K562 (cell line): ENCODE data around the gene ZNF148. TPM values are rescaled to one million over a fixed set of nuclear protein-coding genes. Genes with fewer than 3 reads are reported as not detected.

Source experiments
- ATAC-seq: fragments of 200-7000 bp; cut with Tn5 transposase; 3 replicates; pipeline ENCODE4 v1.9.1; 2020; ENCODE audit warnings: moderate library complexity
- BruUV-seq: library from RNA; stranded (reverse); fragments of 400-500 nt; replicated peaks from 2 replicates; lab custom pipeline; 2021; lab: Mats Ljungman, UMichigan
- CTCF ChIA-PET: fragments of 300-600 bp; formaldehyde crosslinking; extraction: SDS; loops from one replicate; lab custom pipeline; 2021; ENCODE audit warnings: low intra/inter-chr PET ratio; lab: Yijun Ruan, JAX
- POLR2A ChIA-PET: fragments of 300-600, 350-650 bp; sonication (Branson Sonifier 250); formaldehyde crosslinking; extraction: SDS; loops from one replicate; lab custom pipeline; 2021; ENCODE audit warnings: antibody characterized with exemption, inconsistent platforms; lab: Yijun Ruan, JAX
- DNase-seq, 4 experiments: peaks; one replicate each; pipeline versions ENCODE4 v3.0.0 to v3.0.0-alpha.2; 2011 to 2018; ENCODE audit warnings: low spot score in 3 of 4, mixed read lengths in 3 of 4; ENCODE audit errors: extremely low read depth in 1 of 4
- FAIRE-seq: peaks from 2 replicates; lab custom pipeline; 2011; peaks lifted over from hg19 to GRCh38; lab: Jason Lieb, UNC
- H2AFZ ChIP-seq: 2 replicates; pipeline ENCODE4 v1.6.0; 2011; ENCODE audit warnings: low read depth, low read length, control low read depth, inconsistent platforms
- H3K27ac ChIP-seq: fragments of 200-600 bp; 3 replicates; pipeline ENCODE4 v1.8.0; 2011; ENCODE audit warnings: low read depth, mild to moderate bottlenecking, control low read depth, inconsistent platforms, low read length, moderate library complexity, mixed read lengths; ENCODE audit errors: extremely low read depth
- H3K27me3 ChIP-seq, 2 experiments: fragments of 300-600 bp in 1 of 2; 2 replicates in 1 of 2; 3 replicates in 1 of 2; pipeline versions ENCODE4 v1.6.0 to v1.8.0; 2011; ENCODE audit warnings: inconsistent platforms in 2 of 2, low read length in 2 of 2, mild to moderate bottlenecking in 1 of 2, mixed read lengths in 1 of 2, moderate library complexity in 1 of 2; ENCODE audit not compliant: control insufficient read depth in 2 of 2, insufficient read depth in 2 of 2
- H3K36me3 ChIP-seq: fragments of 300-600 bp; 3 replicates; pipeline ENCODE4 v1.8.0; 2011; ENCODE audit warnings: mild to moderate bottlenecking, low read length, inconsistent platforms; ENCODE audit not compliant: control insufficient read depth, insufficient read depth
- H3K4me1 ChIP-seq, 2 experiments: fragments of 200-600 bp in 1 of 2; replicated peaks in 1 of 2; 2 replicates in 1 of 2; 3 replicates in 1 of 2; pipeline versions ENCODE4 v1.5.1 to v1.8.0; 2011; ENCODE audit warnings: inconsistent platforms in 2 of 2, low read length in 2 of 2, mild to moderate bottlenecking in 1 of 2, mixed read lengths in 1 of 2, moderate library complexity in 1 of 2; ENCODE audit not compliant: control insufficient read depth in 2 of 2, insufficient read depth in 2 of 2
- H3K4me2 ChIP-seq: 2 replicates; pipeline ENCODE4 v1.6.1; 2011; ENCODE audit warnings: low read length, control low read depth, inconsistent platforms, mixed read lengths; ENCODE audit not compliant: insufficient read depth
- H3K4me3 ChIP-seq: fragments of 200-600 bp; sonication (generic), shearing (Covaris generic); 2 replicates; pipeline ENCODE4 v1.5.1; 2016; ENCODE audit warnings: control low read depth, inconsistent platforms
- H3K79me2 ChIP-seq: fragments of 200-600 bp; 3 replicates; pipeline ENCODE4 v1.8.0; 2011; ENCODE audit warnings: low read length, inconsistent platforms; ENCODE audit not compliant: control insufficient read depth, insufficient read depth
- H3K9ac ChIP-seq, 2 experiments: 2 replicates each; pipeline versions ENCODE4 v1.6.0 to v1.6.1; 2011; ENCODE audit warnings: low read depth in 2 of 2, low read length in 2 of 2, control low read depth in 1 of 2, inconsistent platforms in 1 of 2, mild to moderate bottlenecking in 1 of 2, mixed read lengths in 1 of 2; ENCODE audit not compliant: insufficient read depth in 1 of 2
- H3K9me1 ChIP-seq: one replicate; pipeline ENCODE4 v1.6.0; 2011; ENCODE audit warnings: inconsistent platforms, mild to moderate bottlenecking, low read length, moderate library complexity; ENCODE audit not compliant: control insufficient read depth, insufficient read depth
- H3K9me3 ChIP-seq: replicated peaks from 2 replicates; pipeline ENCODE4 v1.5.1; 2011; ENCODE audit warnings: low read depth, low read length, inconsistent platforms; ENCODE audit not compliant: control insufficient read depth, insufficient read depth
- H4K20me1 ChIP-seq: replicated peaks from 2 replicates; pipeline ENCODE4 v1.6.1; 2011; ENCODE audit warnings: low read length, inconsistent platforms, mixed read lengths; ENCODE audit not compliant: control insufficient read depth, insufficient read depth
- BMI1 ChIP-seq: fragments of 150-350 bp; IDR thresholded peaks from 2 replicates; pipeline ENCODE4 v1.6.1; 2014; ENCODE audit warnings: low read length
- CC2D1A ChIP-seq: fragments of 450-650 bp; IDR thresholded peaks from 2 replicates; pipeline ENCODE4 v1.6.1; 2017; ENCODE audit warnings: mild to moderate bottlenecking
- FOXA1 ChIP-seq: fragments of 450-650 bp; IDR thresholded peaks from 2 replicates; pipeline ENCODE4 v1.6.1; 2016; ENCODE audit warnings: mild to moderate bottlenecking, borderline replicate concordance
- SMAD1 ChIP-seq: fragments of 150-350 bp; IDR thresholded peaks from 2 replicates; pipeline ENCODE4 v1.6.1; 2014; ENCODE audit warnings: low read length, low read depth; ENCODE audit not compliant: partially characterized antibody
- U2AF2 ChIP-seq: fragments of 200-400 bp; formaldehyde crosslinking; optimal IDR thresholded peaks from 2 replicates; pipeline ENCODE3; 2017; ENCODE audit warnings: low read depth, mild to moderate bottlenecking, low read length
- ZNF253 ChIP-seq: fragments of 250-450 bp; sonication (Bioruptor Pico); conservative IDR thresholded peaks from 2 replicates; pipeline ENCODE4 v1.6.1; 2021; ENCODE audit warnings: mild to moderate bottlenecking
- ZNF507 ChIP-seq: conservative IDR thresholded peaks from 2 replicates; pipeline ENCODE4 v1.6.1; 2017; ENCODE audit warnings: missing genetic modification characterization, missing compliant biosample characterization
- WGBS: fragments of 100-300 bp; shearing (Covaris generic); methylation state at CpG from one replicate; pipeline ENCODE4 v1.1.6; 2016; ENCODE audit warnings: low coverage, mixed read lengths; ENCODE audit not compliant: insufficient coverage; ENCODE audit errors: missing lambda C conversion rate; 5-methylcytosine and 5-hydroxymethylcytosine counted together
- in situ Hi-C: fragments of 300-500 bp; cut with MboI; formaldehyde crosslinking; loops from 4 replicates; pipeline ENCODE4 v1.15.0; 2018; ENCODE audit warnings: inconsistent platforms, mixed read lengths
- intact Hi-C: fragments of 100-400 bp; cut with micrococcal nuclease; formaldehyde crosslinking; loops from 2 replicates; pipeline ENCODE4 v1.14.2; 2022
- polyA plus RNA-seq, 8 experiments: library from polyadenylated mRNA; depleted of rRNA in 4 of 8; stranded (reverse) in 5 of 8; unstranded in 3 of 8; fragments of >200 nt; fragmentation: Nextera tagmentation in 2 of 8; fragmentation: Illumina TruSeq in 1 of 8; extraction: Ambion mirVana in 2 of 8; extraction: Trizol in 1 of 8; gene quantifications; 2 replicates each; pipeline versions ENCODE4 v1.2.1 to v1.2.3, GENCODE V29; 2011 to 2014; ENCODE audit warnings: inconsistent platforms in 1 of 8, missing spikeins in 1 of 8
- total RNA-seq, 7 experiments: library from RNA; depleted of rRNA in 6 of 7; stranded (reverse); fragments of >200 nt in 6 of 7; fragmentation: Illumina TruSeq in 2 of 7; extraction: Trizol in 2 of 7; gene quantifications; 2 replicates each; pipeline versions ENCODE4 v1.2.1 to v1.2.3, GENCODE V29; 2011 to 2021; ENCODE audit warnings: low replicate concordance in 1 of 7
- TF ChIP-seq, protein P1 (sequence below): sonication (generic); formaldehyde crosslinking; IDR thresholded peaks from 2 replicates; pipeline ENCODE4 v1.5.0; 2020; ENCODE audit warnings: missing genetic modification reagents
- TF ChIP-seq, protein P2 (sequence below): IDR thresholded peaks from 2 replicates; pipeline ENCODE4 v1.6.1; 2011; ENCODE audit not compliant: insufficient read length; ENCODE audit errors: extremely low read depth
- TF ChIP-seq, protein P3 (sequence below): fragments of 250-450 bp; sonication (Bioruptor Pico); IDR thresholded peaks from 2 replicates; pipeline ENCODE4 v1.8.0; 2022; ENCODE audit warnings: inconsistent platforms
- TF ChIP-seq, protein P4 (sequence below): IDR thresholded peaks from 2 replicates; pipeline ENCODE4 v1.6.1; 2011; ENCODE audit warnings: borderline replicate concordance, low read depth, mild to moderate bottlenecking, moderate library complexity, low read length; ENCODE audit not compliant: insufficient read depth, poor library complexity, severe bottlenecking

The ZNF148 gene
- total and polyA plus RNA-seq, 9 of the 15 experiments (the other 6 are each of a cell fraction or from before 2014, with no cell fraction given): 2.7 to 15.1 (median 8.3) TPM

DNA sequence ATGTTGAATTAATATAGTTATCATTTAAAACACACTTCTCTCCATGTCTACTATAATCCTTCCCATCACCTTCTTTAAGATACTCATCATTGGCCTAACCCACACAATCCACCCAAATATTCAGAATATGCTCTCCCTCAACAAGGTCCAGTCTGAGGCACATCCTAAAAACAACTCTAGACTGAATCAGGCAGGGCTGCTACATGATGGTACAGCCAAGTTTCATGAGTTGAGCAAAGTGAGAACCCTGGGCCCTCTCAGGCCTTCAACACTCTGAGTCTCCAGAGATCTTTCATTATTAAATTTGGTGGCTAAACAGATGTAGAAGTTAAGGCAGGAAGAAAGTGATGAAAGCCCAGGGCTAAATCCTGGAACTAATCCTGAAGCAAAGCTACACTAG, 16.2 kb downstream of the ZNF148 start:
- POLR2A ChIA-PET: no interaction called here
- in situ Hi-C loops: no loop called here
- DNase-seq: no peak

DNA sequence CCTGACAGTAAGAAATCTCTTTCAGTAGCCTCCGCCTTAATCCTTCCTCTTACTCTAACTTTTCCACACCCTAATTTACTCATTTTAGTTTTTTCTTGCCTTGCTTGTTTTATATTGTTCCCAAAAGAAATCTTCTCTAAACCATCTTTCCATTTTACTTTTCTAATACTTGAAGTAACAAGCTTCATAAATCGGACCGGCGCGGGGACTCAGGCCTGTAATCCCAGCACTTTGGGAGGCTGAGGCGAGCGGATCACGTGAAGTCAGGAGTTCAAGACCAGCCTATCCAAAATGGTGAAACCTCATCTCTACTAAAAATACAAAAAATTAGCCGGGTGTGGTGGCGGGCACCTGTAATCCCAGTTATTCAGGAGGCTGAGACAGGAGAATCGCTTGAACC, 17.3 kb downstream of the ZNF148 start:
- BruUV-seq: no TSS peak
- Histone ChIP-seq H3K9me3 (no peaks in the 10 kb centered on the region), H4K20me1 (no peaks in the 10 kb centered on the region), H3K36me3 (no peaks in the 10 kb centered on the region), H3K27me3 (no peaks in the 10 kb centered on the region), H2AFZ (no peak overlapping the region), H3K79me2 (peaks cover 95% of the 10 kb centered on the region), H3K9me1 (no peaks in the 10 kb centered on the region), H3K4me3 (no peak overlapping the region), H3K9ac (no peak overlapping the region), H3K27ac (no peak overlapping the region), H3K4me2 (no peak overlapping the region), H3K4me1 (peaks cover 0 to 13% of the 10 kb centered on the region in 2 experiments; a peak in 2 of 5 replicates)
- in situ Hi-C loops: no loop called here
- 99% methylated on average over 8 of the region's 11 CpGs for WGBS
- ATAC-seq (no peak), DNase-seq (no peak), FAIRE-seq (no peak)
- ChIA-PET POLR2A (interaction anchor here (1.0 kb wide), 1 partner anchor 8 kb away, joined by 3 read pairs; no protein-coding TSS in a partner anchor), CTCF (no interaction called here)
- intact Hi-C loops: no loop called here
- TF ChIP-seq FOXA1 (no peak), BMI1 (no peak), U2AF2 (no peak), CC2D1A (no peak), SMAD1 (no peak), ZNF507 (tag) (no peak)
- TF ChIP-seq, protein P1, sequence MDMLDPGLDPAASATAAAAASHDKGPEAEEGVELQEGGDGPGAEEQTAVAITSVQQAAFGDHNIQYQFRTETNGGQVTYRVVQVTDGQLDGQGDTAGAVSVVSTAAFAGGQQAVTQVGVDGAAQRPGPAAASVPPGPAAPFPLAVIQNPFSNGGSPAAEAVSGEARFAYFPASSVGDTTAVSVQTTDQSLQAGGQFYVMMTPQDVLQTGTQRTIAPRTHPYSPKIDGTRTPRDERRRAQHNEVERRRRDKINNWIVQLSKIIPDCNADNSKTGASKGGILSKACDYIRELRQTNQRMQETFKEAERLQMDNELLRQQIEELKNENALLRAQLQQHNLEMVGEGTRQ (CRISPR knock-in tag): no peak
- TF ChIP-seq, protein P2, sequence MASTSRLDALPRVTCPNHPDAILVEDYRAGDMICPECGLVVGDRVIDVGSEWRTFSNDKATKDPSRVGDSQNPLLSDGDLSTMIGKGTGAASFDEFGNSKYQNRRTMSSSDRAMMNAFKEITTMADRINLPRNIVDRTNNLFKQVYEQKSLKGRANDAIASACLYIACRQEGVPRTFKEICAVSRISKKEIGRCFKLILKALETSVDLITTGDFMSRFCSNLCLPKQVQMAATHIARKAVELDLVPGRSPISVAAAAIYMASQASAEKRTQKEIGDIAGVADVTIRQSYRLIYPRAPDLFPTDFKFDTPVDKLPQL: no peak
- TF ChIP-seq, protein P3, sequence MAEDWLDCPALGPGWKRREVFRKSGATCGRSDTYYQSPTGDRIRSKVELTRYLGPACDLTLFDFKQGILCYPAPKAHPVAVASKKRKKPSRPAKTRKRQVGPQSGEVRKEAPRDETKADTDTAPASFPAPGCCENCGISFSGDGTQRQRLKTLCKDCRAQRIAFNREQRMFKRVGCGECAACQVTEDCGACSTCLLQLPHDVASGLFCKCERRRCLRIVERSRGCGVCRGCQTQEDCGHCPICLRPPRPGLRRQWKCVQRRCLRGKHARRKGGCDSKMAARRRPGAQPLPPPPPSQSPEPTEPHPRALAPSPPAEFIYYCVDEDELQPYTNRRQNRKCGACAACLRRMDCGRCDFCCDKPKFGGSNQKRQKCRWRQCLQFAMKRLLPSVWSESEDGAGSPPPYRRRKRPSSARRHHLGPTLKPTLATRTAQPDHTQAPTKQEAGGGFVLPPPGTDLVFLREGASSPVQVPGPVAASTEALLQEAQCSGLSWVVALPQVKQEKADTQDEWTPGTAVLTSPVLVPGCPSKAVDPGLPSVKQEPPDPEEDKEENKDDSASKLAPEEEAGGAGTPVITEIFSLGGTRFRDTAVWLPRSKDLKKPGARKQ (CRISPR knock-in tag): no peak

More for the DNA sequence above, 16.2 kb downstream of the ZNF148 start:
- no TSS peak for BruUV-seq
- no peaks in the 10 kb centered on the region for H3K36me3 ChIP-seq
- CTCF ChIA-PET: no interaction called here
- H2AFZ ChIP-seq: no peak overlapping the region
- no peak overlapping the region for H3K4me2 ChIP-seq
- H3K9me1 ChIP-seq: no peaks in the 10 kb centered on the region
- ATAC-seq (no peak), FAIRE-seq (no peak)
- peaks cover 94% of the 10 kb centered on the region for H3K79me2 ChIP-seq
- H3K4me1 ChIP-seq: peaks cover 0 to 12% of the 10 kb centered on the region in 2 experiments; a peak in 2 of 5 replicates
- no peaks in the 10 kb centered on the region for H4K20me1 ChIP-seq
- no peak overlapping the region for H3K27ac ChIP-seq
- TF ChIP-seq, protein P4, sequence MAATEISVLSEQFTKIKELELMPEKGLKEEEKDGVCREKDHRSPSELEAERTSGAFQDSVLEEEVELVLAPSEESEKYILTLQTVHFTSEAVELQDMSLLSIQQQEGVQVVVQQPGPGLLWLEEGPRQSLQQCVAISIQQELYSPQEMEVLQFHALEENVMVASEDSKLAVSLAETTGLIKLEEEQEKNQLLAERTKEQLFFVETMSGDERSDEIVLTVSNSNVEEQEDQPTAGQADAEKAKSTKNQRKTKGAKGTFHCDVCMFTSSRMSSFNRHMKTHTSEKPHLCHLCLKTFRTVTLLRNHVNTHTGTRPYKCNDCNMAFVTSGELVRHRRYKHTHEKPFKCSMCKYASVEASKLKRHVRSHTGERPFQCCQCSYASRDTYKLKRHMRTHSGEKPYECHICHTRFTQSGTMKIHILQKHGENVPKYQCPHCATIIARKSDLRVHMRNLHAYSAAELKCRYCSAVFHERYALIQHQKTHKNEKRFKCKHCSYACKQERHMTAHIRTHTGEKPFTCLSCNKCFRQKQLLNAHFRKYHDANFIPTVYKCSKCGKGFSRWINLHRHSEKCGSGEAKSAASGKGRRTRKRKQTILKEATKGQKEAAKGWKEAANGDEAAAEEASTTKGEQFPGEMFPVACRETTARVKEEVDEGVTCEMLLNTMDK: no peak
- no peak for TF ChIP-seq ZNF253 (CRISPR knock-in tag)
- intact Hi-C loops: no loop called here
- no peaks in the 10 kb centered on the region for H3K27me3 ChIP-seq
- H3K9ac ChIP-seq: no peak overlapping the region
- H3K4me3 ChIP-seq: no peak overlapping the region
- no peaks in the 10 kb centered on the region for H3K9me3 ChIP-seq
